Astrocyte (in vitro differentiated cells and primary cell): ENCODE measurements around the gene KLK12.

ENCODE experiments used
- EZH2 ChIP-seq: IDR thresholded peaks from 2 replicates; pipeline ENCODE4 v1.6.1; 2012; ENCODE audit warnings: mild to moderate bottlenecking, low read length, inconsistent platforms; ENCODE audit not compliant: insufficient read depth
- TF ChIP-seq, protein P1 (sequence below): IDR thresholded peaks from 2 replicates; pipeline ENCODE4 v1.5.1; 2011; ENCODE audit warnings: low read depth, mild to moderate bottlenecking, inconsistent platforms, low read length, moderate library complexity; ENCODE audit not compliant: insufficient read depth

GRCh38 chr19:51002089-51002532, 32.7 kb downstream of the KLK12 start:
- TF ChIP-seq, protein P1, sequence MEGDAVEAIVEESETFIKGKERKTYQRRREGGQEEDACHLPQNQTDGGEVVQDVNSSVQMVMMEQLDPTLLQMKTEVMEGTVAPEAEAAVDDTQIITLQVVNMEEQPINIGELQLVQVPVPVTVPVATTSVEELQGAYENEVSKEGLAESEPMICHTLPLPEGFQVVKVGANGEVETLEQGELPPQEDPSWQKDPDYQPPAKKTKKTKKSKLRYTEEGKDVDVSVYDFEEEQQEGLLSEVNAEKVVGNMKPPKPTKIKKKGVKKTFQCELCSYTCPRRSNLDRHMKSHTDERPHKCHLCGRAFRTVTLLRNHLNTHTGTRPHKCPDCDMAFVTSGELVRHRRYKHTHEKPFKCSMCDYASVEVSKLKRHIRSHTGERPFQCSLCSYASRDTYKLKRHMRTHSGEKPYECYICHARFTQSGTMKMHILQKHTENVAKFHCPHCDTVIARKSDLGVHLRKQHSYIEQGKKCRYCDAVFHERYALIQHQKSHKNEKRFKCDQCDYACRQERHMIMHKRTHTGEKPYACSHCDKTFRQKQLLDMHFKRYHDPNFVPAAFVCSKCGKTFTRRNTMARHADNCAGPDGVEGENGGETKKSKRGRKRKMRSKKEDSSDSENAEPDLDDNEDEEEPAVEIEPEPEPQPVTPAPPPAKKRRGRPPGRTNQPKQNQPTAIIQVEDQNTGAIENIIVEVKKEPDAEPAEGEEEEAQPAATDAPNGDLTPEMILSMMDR, result no peak
- no peak for TF ChIP-seq EZH2
